ENCODE data around the gene WNT4.

DNA sequence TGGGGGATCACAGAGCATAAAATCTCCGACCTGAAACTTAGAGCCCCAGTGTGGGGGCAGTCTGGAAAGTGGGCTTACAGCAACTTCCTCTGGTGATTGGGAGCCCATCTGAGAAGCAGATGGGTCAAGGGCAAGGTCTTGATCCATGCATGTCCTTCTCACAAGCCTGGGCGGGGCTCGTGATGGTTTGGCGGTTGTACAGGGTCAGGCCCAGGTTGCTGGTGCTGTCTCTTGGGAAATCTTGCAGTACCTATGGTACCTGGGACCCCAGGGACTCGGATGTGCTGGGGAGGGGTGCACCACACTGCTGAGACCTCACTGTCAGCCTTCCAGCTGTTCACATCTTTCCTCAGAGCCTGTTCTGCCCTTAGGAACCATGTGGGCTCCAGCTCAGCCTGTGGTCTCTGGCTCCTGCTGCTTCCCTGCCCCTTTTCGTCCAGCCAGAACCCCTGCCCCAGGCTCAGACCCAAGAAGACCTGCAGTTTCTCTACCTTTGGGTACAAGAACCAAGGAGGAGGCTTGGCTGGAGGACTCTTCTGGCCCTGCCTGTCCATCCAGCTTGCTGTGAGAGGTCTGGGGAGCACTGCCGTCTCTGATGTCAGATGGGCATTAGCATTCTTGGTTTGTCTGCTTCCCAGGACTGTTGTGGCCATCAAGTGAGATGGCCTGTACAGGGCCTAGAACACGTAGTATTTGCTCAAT lies 24.5 kb downstream of the WNT4 start:
- TF ChIP-seq, protein P1, sequence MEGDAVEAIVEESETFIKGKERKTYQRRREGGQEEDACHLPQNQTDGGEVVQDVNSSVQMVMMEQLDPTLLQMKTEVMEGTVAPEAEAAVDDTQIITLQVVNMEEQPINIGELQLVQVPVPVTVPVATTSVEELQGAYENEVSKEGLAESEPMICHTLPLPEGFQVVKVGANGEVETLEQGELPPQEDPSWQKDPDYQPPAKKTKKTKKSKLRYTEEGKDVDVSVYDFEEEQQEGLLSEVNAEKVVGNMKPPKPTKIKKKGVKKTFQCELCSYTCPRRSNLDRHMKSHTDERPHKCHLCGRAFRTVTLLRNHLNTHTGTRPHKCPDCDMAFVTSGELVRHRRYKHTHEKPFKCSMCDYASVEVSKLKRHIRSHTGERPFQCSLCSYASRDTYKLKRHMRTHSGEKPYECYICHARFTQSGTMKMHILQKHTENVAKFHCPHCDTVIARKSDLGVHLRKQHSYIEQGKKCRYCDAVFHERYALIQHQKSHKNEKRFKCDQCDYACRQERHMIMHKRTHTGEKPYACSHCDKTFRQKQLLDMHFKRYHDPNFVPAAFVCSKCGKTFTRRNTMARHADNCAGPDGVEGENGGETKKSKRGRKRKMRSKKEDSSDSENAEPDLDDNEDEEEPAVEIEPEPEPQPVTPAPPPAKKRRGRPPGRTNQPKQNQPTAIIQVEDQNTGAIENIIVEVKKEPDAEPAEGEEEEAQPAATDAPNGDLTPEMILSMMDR (IDR thresholded peaks at IDR 0.05), result no peak
- no peak for TF ChIP-seq POLR2A (IDR thresholded peaks at IDR 0.05)

Data from Peyer's patch (tissue), 4 donors.